Measurements from ENCODE around the gene ANKRD2.
A peak's percentile ranks its signal among the peaks of the same experiment; 100 is the strongest.

Gene ANKRD2

DNA sequence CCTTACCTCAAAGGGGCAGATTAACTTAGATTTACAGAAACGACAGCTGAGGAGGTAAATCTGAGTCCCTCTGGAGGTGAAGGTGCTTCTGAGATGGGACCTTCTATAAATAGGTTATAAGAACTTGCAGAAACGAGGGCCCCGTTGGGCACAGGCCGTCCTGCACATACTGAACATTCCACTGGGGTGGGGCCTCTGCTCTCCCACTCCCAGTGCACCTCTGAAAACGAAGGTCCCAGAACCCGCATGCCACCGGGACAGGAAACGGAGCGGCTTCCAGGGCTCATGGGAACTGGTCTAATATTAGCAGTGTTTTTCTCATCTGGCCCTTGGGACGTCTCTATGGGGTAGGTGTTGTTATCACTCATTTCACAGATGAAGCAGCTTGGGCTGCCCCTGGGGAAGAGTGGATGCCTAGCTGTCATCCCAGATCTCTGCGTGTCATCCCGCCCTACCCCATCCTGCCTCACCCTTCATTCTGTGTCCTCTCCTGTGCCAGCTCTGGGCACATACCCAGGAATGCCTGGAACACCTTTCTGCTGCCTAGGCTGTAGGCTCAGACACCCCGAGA is 36.5 kb downstream of the ANKRD2 start:
- TF ChIP-seq, protein P1, sequence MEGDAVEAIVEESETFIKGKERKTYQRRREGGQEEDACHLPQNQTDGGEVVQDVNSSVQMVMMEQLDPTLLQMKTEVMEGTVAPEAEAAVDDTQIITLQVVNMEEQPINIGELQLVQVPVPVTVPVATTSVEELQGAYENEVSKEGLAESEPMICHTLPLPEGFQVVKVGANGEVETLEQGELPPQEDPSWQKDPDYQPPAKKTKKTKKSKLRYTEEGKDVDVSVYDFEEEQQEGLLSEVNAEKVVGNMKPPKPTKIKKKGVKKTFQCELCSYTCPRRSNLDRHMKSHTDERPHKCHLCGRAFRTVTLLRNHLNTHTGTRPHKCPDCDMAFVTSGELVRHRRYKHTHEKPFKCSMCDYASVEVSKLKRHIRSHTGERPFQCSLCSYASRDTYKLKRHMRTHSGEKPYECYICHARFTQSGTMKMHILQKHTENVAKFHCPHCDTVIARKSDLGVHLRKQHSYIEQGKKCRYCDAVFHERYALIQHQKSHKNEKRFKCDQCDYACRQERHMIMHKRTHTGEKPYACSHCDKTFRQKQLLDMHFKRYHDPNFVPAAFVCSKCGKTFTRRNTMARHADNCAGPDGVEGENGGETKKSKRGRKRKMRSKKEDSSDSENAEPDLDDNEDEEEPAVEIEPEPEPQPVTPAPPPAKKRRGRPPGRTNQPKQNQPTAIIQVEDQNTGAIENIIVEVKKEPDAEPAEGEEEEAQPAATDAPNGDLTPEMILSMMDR (IDR thresholded peaks at IDR 0.05; ENCODE audit: low read depth, low read length) = no peak
- no peak for DNase-seq (ENCODE audit: low read depth in 2 of 2)

DNA sequence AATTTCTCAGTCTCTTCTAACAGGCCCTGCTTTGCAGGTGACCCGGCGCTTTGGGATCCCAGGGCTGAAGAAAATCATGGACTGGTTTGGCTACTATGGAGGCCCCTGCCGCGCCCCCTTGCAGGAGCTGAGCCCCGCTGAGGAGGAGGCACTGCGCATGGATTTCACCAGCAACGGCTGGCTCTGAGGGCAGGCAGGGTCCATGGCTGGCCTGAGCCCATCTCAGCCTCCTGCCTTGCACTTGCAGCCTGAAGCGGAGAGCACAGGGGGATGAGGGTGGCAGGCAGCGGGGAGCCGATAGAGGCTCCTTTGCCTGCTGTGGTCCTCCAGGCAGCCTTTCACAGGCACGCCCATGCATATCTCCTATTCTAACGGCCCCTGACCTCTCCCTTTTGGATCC is 38.9 kb downstream of the ANKRD2 start:
- no peak overlapping the region for H3K4me3 ChIP-seq (replicated peaks in 1 of 2; ENCODE audit: low read depth in 2 of 2, low read length in 2 of 2)
- DNase-seq (ENCODE audit: low read depth in 2 of 2) = no peak
- TF ChIP-seq, protein P1 (IDR thresholded peaks at IDR 0.05; ENCODE audit: low read depth, low read length) = no peak

More for the DNA sequence above, 36.5 kb downstream of the ANKRD2 start:
- no peak overlapping the region for H3K4me3 ChIP-seq (replicated peaks in 1 of 2; ENCODE audit: low read depth in 2 of 2, low read length in 2 of 2)

DNA sequence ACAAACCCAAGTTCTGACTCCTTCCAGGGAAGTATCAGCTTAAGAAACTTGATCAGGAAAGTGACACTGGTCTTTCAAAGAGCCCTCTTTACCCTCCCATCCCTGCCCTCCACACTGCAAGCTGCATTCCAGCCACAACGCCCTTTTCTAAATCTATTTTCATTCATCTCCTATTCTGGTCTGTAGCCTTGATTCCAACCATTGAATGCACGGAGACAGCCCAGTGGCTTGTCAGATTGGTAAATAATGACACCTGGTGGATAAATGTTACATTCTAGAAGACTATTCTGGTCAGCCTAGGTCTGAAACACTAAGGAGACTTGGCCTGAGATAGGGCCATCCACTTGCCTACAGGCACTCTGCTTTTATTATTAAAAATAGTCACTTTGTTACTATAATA is 39.8 kb downstream of the ANKRD2 start:
- H3K4me3 ChIP-seq (replicated peaks in 1 of 2; ENCODE audit: low read depth in 2 of 2, low read length in 2 of 2) = no peak overlapping the region
- TF ChIP-seq, protein P1 (IDR thresholded peaks at IDR 0.05; ENCODE audit: low read depth, low read length) = peak; percentile 31
- peak; percentile 73 to 76 for DNase-seq (ENCODE audit: low read depth in 2 of 2)

DNA sequence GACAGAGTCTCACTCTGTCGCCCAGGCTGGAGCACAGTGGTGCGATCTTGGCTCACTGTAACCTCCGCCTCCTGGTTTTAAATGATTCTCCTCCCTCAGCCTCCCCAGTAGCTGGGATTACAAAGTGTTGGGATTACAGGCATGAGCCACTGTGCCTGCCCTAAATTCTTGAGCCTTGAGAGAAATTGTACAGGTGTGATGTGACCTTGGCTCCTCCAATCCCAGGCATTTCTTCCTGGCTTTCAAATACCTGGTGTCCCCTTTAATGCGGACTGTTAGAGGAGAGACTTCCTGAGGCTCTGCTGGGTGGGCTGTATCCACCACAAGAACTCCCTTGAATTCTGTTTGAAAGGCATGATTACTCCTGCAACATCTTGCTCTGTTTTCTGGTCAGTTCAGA is 45.7 kb downstream of the ANKRD2 start:
- no peak for DNase-seq (ENCODE audit: low read depth in 2 of 2)
- TF ChIP-seq, protein P1 (IDR thresholded peaks at IDR 0.05; ENCODE audit: low read depth, low read length) = no peak

DNA sequence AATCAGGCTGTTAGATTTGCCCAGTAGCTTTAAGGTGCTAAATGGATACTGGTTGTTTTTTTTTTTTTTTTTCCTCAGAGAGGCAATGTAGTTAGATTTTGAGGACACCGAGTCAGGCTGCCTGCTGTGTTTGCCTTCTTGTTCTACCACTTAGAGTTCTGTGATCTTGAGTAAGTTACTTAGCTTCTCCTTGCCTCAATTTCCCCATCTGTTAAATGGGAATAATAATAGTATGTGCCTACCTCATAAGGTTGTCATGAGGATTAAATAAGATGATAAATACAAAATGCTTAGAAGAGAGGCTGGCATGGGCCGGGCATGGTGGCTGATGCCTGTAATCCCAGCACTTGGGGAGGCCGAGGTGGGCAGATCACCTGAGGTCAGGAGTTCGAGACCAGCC is 46.2 kb downstream of the ANKRD2 start:
- TF ChIP-seq, protein P1 (IDR thresholded peaks at IDR 0.05; ENCODE audit: low read depth, low read length) = no peak
- no peak for DNase-seq (ENCODE audit: low read depth in 2 of 2)
- H3K4me3 ChIP-seq (replicated peaks in 1 of 2; ENCODE audit: low read depth in 2 of 2, low read length in 2 of 2) = no peak overlapping the region

More for the DNA sequence above, 45.7 kb downstream of the ANKRD2 start:
- H3K4me3 ChIP-seq (replicated peaks in 1 of 2; ENCODE audit: low read depth in 2 of 2, low read length in 2 of 2) = no peak overlapping the region

DNA sequence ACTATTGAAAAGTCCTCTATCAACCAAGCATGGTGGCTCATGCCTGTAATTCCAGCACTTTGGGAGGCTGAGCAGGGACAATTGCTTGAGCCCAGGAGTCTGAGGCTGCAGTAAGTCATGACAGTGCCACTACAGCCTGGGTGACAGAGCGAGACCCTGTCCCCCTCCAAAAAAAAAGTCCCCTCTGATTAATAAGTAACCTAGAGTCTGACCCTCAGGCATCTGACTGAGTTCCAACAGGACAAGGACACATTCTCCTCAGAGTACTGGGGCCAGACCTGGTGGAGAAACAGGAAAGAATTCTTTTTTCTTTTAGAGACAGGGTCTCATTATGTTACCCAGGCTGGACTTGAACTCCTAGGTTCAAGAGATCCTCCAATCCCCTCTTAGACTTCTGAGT is 50.7 kb downstream of the ANKRD2 start:
- H3K4me3 ChIP-seq (replicated peaks in 1 of 2; ENCODE audit: low read depth in 2 of 2, low read length in 2 of 2) = no peak overlapping the region
- TF ChIP-seq, protein P1 (IDR thresholded peaks at IDR 0.05; ENCODE audit: low read depth, low read length) = no peak
- DNase-seq (ENCODE audit: low read depth in 2 of 2) = no peak

DNA sequence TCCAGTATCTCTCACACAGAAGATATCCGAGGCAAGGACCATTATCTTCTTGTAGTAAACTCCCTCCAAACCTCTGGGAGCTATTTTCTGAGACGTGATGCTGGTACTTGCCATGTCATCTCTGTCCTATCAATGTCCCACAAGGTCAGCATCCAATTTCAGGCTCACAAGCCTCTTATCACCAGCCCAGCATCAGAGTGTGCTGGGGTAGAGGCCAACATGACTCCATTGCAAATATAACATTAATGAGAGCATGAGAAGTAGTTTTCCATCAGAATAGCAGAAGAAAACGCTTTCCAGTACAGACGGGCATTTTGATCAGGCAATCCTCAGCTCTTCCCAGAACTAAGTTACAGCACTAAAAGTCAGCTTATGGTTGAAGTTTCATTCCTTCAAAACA is 55.2 kb downstream of the ANKRD2 start:
- H3K4me3 ChIP-seq (replicated peaks in 1 of 2; ENCODE audit: low read depth in 2 of 2, low read length in 2 of 2) = no peak overlapping the region
- TF ChIP-seq, protein P1 (IDR thresholded peaks at IDR 0.05; ENCODE audit: low read depth, low read length) = no peak
- DNase-seq (ENCODE audit: low read depth in 2 of 2) = no peak

Measured in cardiac fibroblast (primary cell).